ENCODE measurements around the gene SPN. TPM values are rescaled to one million over a fixed set of nuclear protein-coding genes. Genes with fewer than 3 reads are reported as not detected.
A peak's percentile ranks its signal among the peaks of the same experiment; 100 is the strongest.
"Not testable (repeated sequence)": the region's sequence is repeated elsewhere in the genome, so short reads cannot be mapped to it uniquely, and the experiment has no call there.

SPN gene
- polyA plus RNA-seq, 6 donors from 2014 or later = 2.0 to 3.3 (median 2.4) TPM; not detected in 1

DNA sequence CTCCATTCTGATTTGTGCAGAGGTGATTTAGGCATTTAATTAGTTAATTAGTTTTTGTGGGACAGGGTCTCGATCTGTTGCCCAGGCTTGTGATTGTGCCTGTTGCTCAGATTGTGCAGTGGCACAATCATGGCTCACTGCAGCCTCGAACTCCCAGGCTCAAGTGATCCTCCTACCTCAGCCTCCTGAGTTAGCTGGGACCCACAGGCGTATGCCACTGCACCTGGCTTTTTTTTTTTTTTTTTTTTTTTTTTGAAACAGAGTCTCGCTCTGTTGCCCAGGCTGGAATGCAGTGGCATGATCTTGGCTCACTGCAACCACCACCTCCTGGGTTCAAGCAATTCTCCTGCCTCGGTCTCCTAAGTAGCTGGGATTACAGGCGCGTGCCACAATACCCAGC lies 9.2 kb upstream of the SPN start:
- H3K27ac Mint-ChIP-seq = peak overlapping the region in 3 of 6 donors; percentile 36 to 73 (median 70)
- H3K4me3 Mint-ChIP-seq = peak overlapping the region in 6 of 8 donors; percentile 52 to 83 (median 63)
- not testable (repeated sequence) for H3K9me3 Mint-ChIP-seq, H3K27me3 Mint-ChIP-seq, DNase-seq, H3K36me3 Mint-ChIP-seq
- H3K4me1 Mint-ChIP-seq = peaks cover 20 to 27% (median 22%) of the 10 kb centered on the region in 3 donors
- ATAC-seq (ENCODE audit: low read depth in 2 of 2) = peak in 1 of 2 donors; percentile 28

DNA sequence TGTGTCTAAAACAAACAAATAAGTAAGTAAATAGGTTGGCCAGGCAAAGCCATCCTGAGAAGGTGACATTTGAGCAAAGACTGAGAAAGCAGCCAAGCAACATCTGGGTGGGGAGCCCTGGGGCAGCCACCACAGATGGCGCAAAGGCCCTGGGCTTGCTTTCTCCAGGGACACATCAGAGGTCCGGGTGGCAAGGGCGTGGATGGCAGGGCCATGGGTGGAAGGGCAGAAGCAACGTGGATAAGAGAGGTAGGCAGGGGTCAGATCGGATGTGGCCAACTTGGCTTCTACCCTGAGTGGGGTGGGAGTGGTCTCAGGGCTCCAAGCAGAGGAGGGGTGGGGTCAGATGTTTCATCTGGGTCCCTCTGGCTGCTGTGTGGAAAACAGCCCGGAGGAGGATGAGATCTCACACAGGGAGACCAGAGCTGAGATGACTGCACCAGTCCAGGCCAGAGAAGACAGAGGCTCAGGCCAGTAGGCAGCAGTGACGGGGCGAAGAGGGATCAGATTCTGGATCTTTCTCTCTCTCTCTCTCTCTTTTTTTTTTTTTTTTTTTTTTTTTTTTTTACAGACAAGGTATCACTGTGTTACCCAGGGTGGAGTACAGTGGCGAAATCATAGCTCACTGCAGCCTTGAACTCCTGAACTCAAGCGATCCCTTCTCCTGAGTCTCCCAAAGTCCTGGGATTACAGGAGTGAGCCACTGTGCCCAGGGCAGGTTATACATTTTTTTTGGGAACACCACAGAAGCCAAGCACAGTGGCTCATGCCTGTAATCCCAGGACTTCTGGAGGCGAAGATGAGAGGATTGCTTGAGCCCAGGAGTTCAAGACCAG lies 6.1 kb upstream of the SPN start:
- peak overlapping the region in 2 of 6 donors; percentile 13 to 80 for H3K27ac Mint-ChIP-seq
- ATAC-seq (ENCODE audit: low read depth in 2 of 2) (no peak), DNase-seq (no peak)
- no peaks in the 10 kb centered on the region for H3K27me3 Mint-ChIP-seq
- H3K36me3 Mint-ChIP-seq = no peaks in the 10 kb centered on the region
- H3K4me3 Mint-ChIP-seq = peak overlapping the region in 1 of 8 donors; percentile 37
- H3K9me3 Mint-ChIP-seq = no peaks in the 10 kb centered on the region
- H3K4me1 Mint-ChIP-seq = peaks cover 18 to 26% (median 24%) of the 10 kb centered on the region in 3 donors

DNA sequence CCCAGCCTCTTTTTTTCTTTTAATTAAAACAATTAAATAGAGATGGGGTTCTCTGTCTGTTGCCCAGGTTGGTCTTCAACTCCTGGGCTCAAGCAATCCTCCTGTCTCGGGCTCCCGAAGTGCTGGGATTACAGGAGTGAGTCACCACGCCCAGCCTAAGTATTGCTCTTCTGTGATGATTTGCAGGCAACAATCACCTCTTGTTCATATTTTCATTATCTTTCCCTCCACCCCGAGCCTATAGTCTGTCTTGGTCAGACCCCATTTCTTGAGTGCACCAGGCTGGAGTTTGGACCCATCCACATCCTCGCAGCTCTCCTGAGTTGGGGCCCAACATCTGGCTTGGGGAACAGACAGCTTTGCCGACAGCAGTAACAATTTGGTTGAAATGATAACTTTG lies 4.3 kb upstream of the SPN start:
- H3K9me3 Mint-ChIP-seq = no peaks in the 10 kb centered on the region
- H3K27ac Mint-ChIP-seq = peak overlapping the region in 1 of 6 donors; percentile 52
- H3K27me3 Mint-ChIP-seq = no peaks in the 10 kb centered on the region
- peaks cover 22 to 33% (median 32%) of the 10 kb centered on the region in 3 donors for H3K4me1 Mint-ChIP-seq
- DNase-seq (no peak), ATAC-seq (ENCODE audit: low read depth in 2 of 2) (no peak)
- H3K36me3 Mint-ChIP-seq = no peaks in the 10 kb centered on the region
- no peak overlapping the region for H3K4me3 Mint-ChIP-seq

DNA sequence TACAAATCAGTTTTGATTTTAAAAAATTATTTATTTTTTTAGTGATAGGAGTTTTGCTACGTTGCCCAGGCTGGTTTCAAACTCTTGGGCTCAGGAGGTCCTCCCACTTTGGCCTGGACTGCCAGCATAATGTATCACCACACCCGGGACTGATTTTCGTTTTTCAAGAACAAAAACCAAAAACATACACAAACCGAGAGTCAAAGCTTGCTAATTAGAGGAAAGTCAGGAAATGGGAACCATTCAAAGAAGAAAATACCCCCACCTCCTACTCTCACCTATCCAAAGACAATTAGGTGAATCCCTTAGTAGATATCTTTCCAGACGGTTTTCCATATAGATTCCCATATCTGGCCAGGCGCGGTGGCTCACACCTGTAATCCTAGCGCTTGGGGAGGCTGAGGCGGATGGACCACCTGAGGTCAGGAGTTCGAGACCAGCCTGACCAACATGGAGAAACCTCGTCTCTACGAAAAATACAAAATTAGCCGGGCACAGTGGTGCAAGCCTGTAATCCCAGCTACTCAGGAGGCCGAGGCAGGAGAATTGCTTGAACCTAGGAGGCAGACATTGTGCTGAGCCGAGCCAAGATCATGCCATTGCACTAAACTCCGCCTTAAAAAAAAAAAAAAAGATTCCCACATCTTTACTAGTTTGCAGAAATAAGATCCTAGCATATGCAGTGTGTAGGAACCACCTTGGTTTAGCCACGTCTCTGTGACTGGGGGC lies 883 bp upstream of the SPN start:
- Mint-ChIP-seq H3K9me3 (no peaks in the 10 kb centered on the region), H3K27ac (peak overlapping the region in 4 of 6 donors; percentile 14 to 96 (median 76)), H3K4me1 (peaks cover 45 to 56% (median 55%) of the 10 kb centered on the region in 3 donors), H3K4me3 (peak overlapping the region in 7 of 8 donors; percentile 55 to 85 (median 74)), H3K27me3 (no peaks in the 10 kb centered on the region), H3K36me3 (no peaks in the 10 kb centered on the region)
- DNase-seq = no peak
- ATAC-seq (ENCODE audit: low read depth in 2 of 2) = no peak

DNA sequence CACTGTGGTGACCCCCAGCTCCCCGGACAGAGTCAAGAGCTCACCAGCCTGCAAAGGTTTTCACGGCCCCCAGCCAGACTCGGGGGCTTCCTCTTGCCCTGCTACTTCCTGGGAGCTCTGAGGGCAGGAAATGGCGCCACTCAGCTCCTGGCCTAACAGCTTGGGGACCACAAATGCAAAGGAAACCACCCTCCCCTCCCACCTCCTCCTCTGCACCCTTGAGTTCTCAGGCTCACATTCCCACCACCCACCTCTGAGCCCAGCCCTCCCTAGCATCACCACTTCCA lies 375 bp upstream of the SPN start:
- Mint-ChIP-seq H3K4me1 (peaks cover 45 to 60% (median 58%) of the 10 kb centered on the region in 3 donors), H3K27ac (peak overlapping the region in 5 of 6 donors; percentile 19 to 96 (median 54))

DNA sequence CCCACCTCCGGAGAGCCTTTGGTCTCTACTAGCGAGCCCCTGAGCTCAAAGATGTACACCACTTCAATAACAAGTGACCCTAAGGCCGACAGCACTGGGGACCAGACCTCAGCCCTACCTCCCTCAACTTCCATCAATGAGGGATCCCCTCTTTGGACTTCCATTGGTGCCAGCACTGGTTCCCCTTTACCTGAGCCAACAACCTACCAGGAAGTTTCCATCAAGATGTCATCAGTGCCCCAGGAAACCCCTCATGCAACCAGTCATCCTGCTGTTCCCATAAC lies 702 bp downstream of the SPN start:
- Mint-ChIP-seq H3K9me3 (no peaks in the 10 kb centered on the region), H3K27me3 (no peaks in the 10 kb centered on the region), H3K36me3 (no peaks in the 10 kb centered on the region), H3K4me3 (peak overlapping the region; percentile 74 to 90 (median 84)), H3K27ac (peak overlapping the region; percentile 76 to 98 (median 93)), H3K4me1 (peaks cover 48 to 63% (median 58%) of the 10 kb centered on the region in 3 donors)
- DNase-seq = peak; percentile 12
- ATAC-seq (ENCODE audit: low read depth in 2 of 2) = no peak

More for the DNA sequence above, 375 bp upstream of the SPN start:
- Mint-ChIP-seq H3K36me3 (no peaks in the 10 kb centered on the region), H3K4me3 (peak overlapping the region; percentile 4 to 85 (median 76)), H3K9me3 (no peaks in the 10 kb centered on the region), H3K27me3 (no peaks in the 10 kb centered on the region)
- ATAC-seq (ENCODE audit: low read depth in 2 of 2) (no peak), DNase-seq (no peak)

DNA sequence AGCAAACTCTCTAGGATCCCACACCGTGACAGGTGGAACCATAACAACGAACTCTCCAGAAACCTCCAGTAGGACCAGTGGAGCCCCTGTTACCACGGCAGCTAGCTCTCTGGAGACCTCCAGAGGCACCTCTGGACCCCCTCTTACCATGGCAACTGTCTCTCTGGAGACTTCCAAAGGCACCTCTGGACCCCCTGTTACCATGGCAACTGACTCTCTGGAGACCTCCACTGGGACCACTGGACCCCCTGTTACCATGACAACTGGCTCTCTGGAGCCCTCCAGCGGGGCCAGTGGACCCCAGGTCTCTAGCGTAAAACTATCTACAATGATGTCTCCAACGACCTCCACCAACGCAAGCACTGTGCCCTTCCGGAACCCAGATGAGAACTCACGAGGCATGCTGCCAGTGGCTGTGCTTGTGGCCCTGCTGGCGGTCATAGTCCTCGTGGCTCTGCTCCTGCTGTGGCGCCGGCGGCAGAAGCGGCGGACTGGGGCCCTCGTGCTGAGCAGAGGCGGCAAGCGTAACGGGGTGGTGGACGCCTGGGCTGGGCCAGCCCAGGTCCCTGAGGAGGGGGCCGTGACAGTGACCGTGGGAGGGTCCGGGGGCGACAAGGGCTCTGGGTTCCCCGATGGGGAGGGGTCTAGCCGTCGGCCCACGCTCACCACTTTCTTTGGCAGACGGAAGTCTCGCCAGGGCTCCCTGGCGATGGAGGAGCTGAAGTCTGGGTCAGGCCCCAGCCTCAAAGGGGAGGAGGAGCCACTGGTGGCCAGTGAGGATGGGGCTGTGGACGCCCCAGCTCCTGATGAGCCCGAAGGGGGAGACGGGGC lies 1.3 kb downstream of the SPN start:
- Mint-ChIP-seq H3K36me3 (no peaks in the 10 kb centered on the region), H3K4me1 (peaks cover 48 to 63% (median 58%) of the 10 kb centered on the region in 3 donors), H3K4me3 (peak overlapping the region; percentile 74 to 92 (median 84)), H3K9me3 (no peaks in the 10 kb centered on the region), H3K27ac (peak overlapping the region; percentile 41 to 98 (median 93)), H3K27me3 (no peaks in the 10 kb centered on the region)
- ATAC-seq (ENCODE audit: low read depth in 2 of 2) (peak; percentile 40 to 48), DNase-seq (peak; percentile 61)

DNA sequence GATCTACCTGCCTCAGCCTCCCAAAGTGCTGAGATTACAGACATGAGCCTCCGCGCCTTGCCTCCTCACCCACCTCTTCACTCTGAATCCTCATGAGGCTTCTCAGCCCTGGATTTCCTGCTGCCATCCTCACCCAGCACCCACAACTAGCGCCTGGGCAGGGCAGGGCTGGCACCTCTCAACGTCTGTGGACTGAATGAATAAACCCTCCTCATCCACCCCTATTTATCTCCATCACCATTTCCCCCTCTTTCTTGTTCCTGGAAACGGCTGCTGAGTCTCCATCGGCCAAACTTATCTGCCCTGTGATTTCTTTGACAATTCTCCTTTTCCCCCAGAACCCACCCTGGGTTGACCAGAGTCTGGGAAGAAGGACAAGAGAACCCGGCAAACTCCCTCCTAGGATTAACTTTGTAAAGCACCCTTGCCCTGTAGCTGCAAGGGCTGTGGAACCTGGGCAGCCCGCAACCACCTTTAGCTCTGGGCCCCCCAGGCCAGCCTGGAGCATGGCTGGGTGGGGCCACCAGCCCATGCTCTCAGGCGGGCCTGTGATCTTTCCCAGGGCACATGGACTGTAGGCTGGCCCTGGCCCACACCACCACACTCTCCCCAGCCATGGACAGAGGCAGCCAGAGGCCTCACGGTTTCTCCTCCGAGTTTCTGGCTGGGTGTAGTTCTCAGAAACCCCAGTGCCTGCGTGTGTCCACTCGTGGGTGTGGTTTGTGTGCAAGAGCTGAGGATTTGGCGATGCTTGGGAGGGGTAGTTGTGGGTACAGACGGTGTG lies 2.4 kb downstream of the SPN start:
- DNase-seq (peak; percentile 14), ATAC-seq (ENCODE audit: low read depth in 2 of 2) (no peak)
- H3K4me1 Mint-ChIP-seq = peaks cover 48 to 63% (median 58%) of the 10 kb centered on the region in 3 donors

DNA sequence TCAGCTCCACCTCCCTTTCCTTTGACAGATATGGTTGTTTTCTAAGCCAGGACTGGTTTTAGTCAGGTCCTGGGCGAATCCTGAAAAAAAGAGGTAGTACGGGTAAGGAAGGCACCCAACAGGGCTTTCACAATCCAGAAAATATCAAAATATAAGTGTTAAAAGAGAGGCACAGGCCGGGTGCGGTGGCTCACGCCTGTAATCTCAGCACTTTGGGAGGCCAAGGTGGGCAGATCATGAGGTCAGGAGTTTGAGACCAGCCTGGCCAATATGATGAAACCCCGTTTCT lies 4.2 kb downstream of the SPN start:
- not testable (repeated sequence) for H3K9me3 Mint-ChIP-seq; DNase-seq; H3K36me3 Mint-ChIP-seq; H3K27me3 Mint-ChIP-seq; ATAC-seq (ENCODE audit: low read depth in 2 of 2)
- peak overlapping the region in 5 of 8 donors; percentile 74 to 91 (median 82) for H3K4me3 Mint-ChIP-seq
- H3K4me1 Mint-ChIP-seq = peaks cover 52 to 54% (median 52%) of the 10 kb centered on the region in 3 donors
- H3K27ac Mint-ChIP-seq = peak overlapping the region in 3 of 6 donors; percentile 39 to 95 (median 90)

More for the DNA sequence above, 2.4 kb downstream of the SPN start:
- H3K9me3 Mint-ChIP-seq = no peaks in the 10 kb centered on the region
- no peaks in the 10 kb centered on the region for H3K27me3 Mint-ChIP-seq
- no peaks in the 10 kb centered on the region for H3K36me3 Mint-ChIP-seq
- H3K4me3 Mint-ChIP-seq = peak overlapping the region; percentile 74 to 92 (median 84)
- peak overlapping the region; percentile 57 to 97 (median 92) for H3K27ac Mint-ChIP-seq

DNA sequence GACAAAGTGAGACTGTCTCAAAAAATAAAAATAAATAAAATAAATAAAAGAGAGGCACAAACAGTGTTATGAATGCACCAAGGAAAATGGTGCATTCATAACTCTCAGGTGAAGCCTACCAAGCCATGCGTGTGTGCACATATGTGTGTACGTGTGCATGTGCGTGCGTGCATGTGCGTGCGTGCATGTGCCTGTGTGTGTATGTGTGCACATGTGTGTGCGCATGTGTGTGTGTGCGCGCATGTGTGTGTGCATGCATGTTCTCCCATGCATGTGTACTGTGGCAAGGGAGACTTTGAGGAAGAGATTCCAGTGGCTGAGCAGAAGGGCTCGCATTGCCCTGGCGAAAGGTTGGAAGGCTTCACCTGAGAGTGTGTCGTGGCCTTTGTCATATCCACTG lies 4.7 kb downstream of the SPN start:
- no peak for ATAC-seq (ENCODE audit: low read depth in 2 of 2)
- Mint-ChIP-seq H3K27ac (no peak overlapping the region), H3K27me3 (no peaks in the 10 kb centered on the region), H3K4me3 (no peak overlapping the region), H3K36me3 (no peaks in the 10 kb centered on the region), H3K9me3 (no peaks in the 10 kb centered on the region), H3K4me1 (peaks cover 47 to 49% (median 48%) of the 10 kb centered on the region in 3 donors)
- DNase-seq = no peak

DNA sequence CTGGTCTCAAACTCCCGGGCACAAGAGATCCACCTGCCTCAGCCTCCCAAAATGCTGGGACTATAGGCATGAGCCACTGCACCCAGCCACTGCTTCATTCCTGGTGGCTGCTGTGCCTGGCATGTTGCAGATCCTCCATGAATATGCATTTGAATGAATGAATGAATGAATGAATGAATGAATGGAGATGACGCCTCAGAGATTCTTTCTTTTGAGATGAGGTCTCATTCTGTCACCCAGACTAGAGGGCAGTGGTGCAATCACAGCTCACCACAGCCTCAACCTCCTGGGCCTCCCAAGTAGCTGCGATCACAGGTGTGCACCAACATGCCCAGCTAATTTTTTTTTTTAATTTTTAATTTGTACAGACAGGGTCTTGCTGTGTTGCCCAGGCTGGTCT lies 5.2 kb downstream of the SPN start:
- no peaks in the 10 kb centered on the region for H3K27me3 Mint-ChIP-seq
- no peak overlapping the region for H3K27ac Mint-ChIP-seq
- no peaks in the 10 kb centered on the region for H3K9me3 Mint-ChIP-seq
- no peaks in the 10 kb centered on the region for H3K36me3 Mint-ChIP-seq
- H3K4me3 Mint-ChIP-seq = peak overlapping the region in 2 of 8 donors; percentile 51 to 72
- DNase-seq (no peak), ATAC-seq (ENCODE audit: low read depth in 2 of 2) (no peak)
- peaks cover 42 to 45% (median 43%) of the 10 kb centered on the region in 3 donors for H3K4me1 Mint-ChIP-seq

DNA sequence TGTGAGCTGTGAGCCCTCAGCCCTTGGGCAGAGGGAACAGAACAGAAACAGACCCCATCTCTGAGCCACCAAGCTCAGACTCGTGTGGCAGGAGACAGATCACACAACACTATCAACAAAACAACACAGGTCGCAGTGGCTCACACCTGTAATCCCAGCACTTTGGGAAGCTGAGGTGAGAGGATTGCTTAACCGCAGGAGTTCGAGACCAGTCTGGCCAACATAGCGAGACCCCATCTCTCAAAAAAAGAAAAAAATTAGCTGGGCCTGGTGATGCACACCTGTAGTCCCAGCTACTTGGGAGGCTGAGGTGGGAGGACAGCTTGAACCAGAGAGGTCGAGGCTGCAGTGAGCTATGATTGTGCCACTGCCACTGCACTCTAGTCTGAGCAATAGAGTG lies 10.5 kb downstream of the SPN start:
- H3K27me3 Mint-ChIP-seq = no peaks in the 10 kb centered on the region
- H3K4me1 Mint-ChIP-seq = peaks cover 7 to 11% (median 9%) of the 10 kb centered on the region in 3 donors
- ATAC-seq (ENCODE audit: low read depth in 2 of 2) = no peak
- no peaks in the 10 kb centered on the region for H3K9me3 Mint-ChIP-seq
- H3K36me3 Mint-ChIP-seq = no peaks in the 10 kb centered on the region
- no peak for DNase-seq
- H3K4me3 Mint-ChIP-seq = no peak overlapping the region
- no peak overlapping the region for H3K27ac Mint-ChIP-seq

DNA sequence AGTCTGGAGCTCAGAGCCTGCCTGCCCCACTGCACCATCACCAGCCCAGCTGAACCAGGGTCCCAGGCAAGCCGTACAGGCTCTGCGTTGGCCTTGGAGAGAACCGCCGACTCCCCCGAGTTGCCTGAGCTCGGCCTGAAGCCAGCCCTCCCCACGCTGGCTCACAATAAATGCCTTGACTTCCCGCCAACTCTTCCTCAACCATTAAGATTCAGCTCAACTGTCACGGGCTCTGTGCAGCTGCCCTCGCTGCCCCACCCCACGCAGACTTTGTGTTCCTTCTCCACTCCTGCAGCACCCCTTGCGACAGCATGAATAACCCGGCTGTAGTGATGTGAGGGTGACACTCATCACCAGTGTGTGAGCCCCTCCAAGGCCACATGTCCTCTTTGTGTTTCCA lies 11.1 kb downstream of the SPN start:
- no peaks in the 10 kb centered on the region for H3K36me3 Mint-ChIP-seq
- H3K9me3 Mint-ChIP-seq = no peaks in the 10 kb centered on the region
- no peak overlapping the region for H3K27ac Mint-ChIP-seq
- no peak for DNase-seq
- H3K4me3 Mint-ChIP-seq = no peak overlapping the region
- peaks cover 10 to 12% (median 11%) of the 10 kb centered on the region in 3 donors for H3K4me1 Mint-ChIP-seq
- H3K27me3 Mint-ChIP-seq = no peaks in the 10 kb centered on the region
- ATAC-seq (ENCODE audit: low read depth in 2 of 2) = peak in 1 of 2 donors; percentile 40
